ENCODE results near the gene MAML2. TPM values are rescaled to one million over a fixed set of nuclear protein-coding genes. Genes with fewer than 3 reads are reported as not detected.

Gene MAML2
- polyA plus RNA-seq, 1 of the 3 experiments (the other 2 are of a cell fraction): 20.1 TPM

DNA sequence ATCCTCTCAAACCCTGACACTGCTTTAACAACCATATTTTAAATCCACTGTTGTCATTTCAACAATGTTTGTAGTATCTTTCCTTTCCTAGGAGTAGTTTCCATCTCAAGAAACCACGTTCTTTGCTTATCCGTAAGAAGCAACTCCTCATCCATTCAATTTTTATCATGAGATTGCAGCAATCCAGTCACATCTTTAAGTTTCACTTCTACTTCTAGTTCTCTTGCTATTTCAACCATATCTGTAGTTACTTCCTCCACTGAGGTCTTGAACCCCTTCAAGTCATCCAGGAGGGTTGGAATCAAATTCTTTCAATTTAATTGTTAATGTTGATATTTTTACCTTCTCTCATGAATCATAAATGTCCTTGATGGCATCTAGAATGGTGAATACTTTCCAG, 24.3 kb upstream of the MAML2 start:
- H3K9ac ChIP-seq: no peak overlapping the region
- 99% methylated on average over 2 of the region's 2 CpGs for WGBS (ENCODE audit: low lambda C conversion rate)

More for the DNA sequence above, 24.3 kb upstream of the MAML2 start:
- no peaks in the 10 kb centered on the region for H3K27me3 ChIP-seq (ENCODE audit: insufficient read depth)
- no peak for DNase-seq
- no peak overlapping the region for H3K4me2 ChIP-seq
- CTCF ChIA-PET: interaction anchor here (0.7 to 1.2 kb wide), 2 partner anchors 27 to 394 kb away, joined by 3 read pairs; no protein-coding TSS in a partner anchor
- no peak overlapping the region for H2AFZ ChIP-seq (ENCODE audit: low read depth)
- no peaks in the 10 kb centered on the region for H3F3A ChIP-seq (replicated peaks; ENCODE audit: insufficient read depth)
- no peaks in the 10 kb centered on the region for H3K4me1 ChIP-seq (ENCODE audit: control insufficient read depth in 1 of 2, insufficient read depth in 2 of 2, low read depth in 1 of 2, low read length in 1 of 2)
- no peaks in the 10 kb centered on the region for H3K9me2 ChIP-seq
- H4K20me1 ChIP-seq (ENCODE audit: insufficient read depth): no peaks in the 10 kb centered on the region
- peaks cover 68 to 80% of the 10 kb centered on the region in 2 experiments for H3K36me3 ChIP-seq (replicated peaks in 1 of 2; ENCODE audit: control insufficient read depth in 1 of 2, insufficient read depth in 2 of 2, low read length in 1 of 2)
- POLR2A ChIA-PET: no interaction called here
- no peak overlapping the region for H3K4me3 ChIP-seq (ENCODE audit: low read depth in 2 of 2, low read length in 1 of 2)
- H3K27ac ChIP-seq (ENCODE audit: low read depth in 2 of 2, low read length in 1 of 2): no peak overlapping the region
- H3K9me3 ChIP-seq: 0 out of 2 replicates have a peak, but pooled peaks cover 7% of the 10 kb centered on the region
- no peaks in the 10 kb centered on the region for H3K79me2 ChIP-seq (ENCODE audit: insufficient read depth)
- TF ChIP-seq EZH2phosphoT487 (IDR thresholded peaks at IDR 0.05; ENCODE audit: borderline replicate concordance, low read depth) (no peak), SMC3 (IDR thresholded peaks at IDR 0.05; ENCODE audit: low read depth, low read length) (no peak), NFIC (IDR thresholded peaks at IDR 0.05; ENCODE audit: borderline replicate concordance) (no peak), FOXM1 (IDR thresholded peaks at IDR 0.05; ENCODE audit: low read depth) (no peak), JUND (IDR thresholded peaks at IDR 0.05) (no peak)
- TF ChIP-seq, protein P1, sequence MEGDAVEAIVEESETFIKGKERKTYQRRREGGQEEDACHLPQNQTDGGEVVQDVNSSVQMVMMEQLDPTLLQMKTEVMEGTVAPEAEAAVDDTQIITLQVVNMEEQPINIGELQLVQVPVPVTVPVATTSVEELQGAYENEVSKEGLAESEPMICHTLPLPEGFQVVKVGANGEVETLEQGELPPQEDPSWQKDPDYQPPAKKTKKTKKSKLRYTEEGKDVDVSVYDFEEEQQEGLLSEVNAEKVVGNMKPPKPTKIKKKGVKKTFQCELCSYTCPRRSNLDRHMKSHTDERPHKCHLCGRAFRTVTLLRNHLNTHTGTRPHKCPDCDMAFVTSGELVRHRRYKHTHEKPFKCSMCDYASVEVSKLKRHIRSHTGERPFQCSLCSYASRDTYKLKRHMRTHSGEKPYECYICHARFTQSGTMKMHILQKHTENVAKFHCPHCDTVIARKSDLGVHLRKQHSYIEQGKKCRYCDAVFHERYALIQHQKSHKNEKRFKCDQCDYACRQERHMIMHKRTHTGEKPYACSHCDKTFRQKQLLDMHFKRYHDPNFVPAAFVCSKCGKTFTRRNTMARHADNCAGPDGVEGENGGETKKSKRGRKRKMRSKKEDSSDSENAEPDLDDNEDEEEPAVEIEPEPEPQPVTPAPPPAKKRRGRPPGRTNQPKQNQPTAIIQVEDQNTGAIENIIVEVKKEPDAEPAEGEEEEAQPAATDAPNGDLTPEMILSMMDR (IDR thresholded peaks at IDR 0.05): no peak
- TF ChIP-seq, protein P2, sequence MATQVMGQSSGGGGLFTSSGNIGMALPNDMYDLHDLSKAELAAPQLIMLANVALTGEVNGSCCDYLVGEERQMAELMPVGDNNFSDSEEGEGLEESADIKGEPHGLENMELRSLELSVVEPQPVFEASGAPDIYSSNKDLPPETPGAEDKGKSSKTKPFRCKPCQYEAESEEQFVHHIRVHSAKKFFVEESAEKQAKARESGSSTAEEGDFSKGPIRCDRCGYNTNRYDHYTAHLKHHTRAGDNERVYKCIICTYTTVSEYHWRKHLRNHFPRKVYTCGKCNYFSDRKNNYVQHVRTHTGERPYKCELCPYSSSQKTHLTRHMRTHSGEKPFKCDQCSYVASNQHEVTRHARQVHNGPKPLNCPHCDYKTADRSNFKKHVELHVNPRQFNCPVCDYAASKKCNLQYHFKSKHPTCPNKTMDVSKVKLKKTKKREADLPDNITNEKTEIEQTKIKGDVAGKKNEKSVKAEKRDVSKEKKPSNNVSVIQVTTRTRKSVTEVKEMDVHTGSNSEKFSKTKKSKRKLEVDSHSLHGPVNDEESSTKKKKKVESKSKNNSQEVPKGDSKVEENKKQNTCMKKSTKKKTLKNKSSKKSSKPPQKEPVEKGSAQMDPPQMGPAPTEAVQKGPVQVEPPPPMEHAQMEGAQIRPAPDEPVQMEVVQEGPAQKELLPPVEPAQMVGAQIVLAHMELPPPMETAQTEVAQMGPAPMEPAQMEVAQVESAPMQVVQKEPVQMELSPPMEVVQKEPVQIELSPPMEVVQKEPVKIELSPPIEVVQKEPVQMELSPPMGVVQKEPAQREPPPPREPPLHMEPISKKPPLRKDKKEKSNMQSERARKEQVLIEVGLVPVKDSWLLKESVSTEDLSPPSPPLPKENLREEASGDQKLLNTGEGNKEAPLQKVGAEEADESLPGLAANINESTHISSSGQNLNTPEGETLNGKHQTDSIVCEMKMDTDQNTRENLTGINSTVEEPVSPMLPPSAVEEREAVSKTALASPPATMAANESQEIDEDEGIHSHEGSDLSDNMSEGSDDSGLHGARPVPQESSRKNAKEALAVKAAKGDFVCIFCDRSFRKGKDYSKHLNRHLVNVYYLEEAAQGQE (IDR thresholded peaks at IDR 0.05; ENCODE audit: low read depth, low read length): no peak
- TF ChIP-seq, protein P3, sequence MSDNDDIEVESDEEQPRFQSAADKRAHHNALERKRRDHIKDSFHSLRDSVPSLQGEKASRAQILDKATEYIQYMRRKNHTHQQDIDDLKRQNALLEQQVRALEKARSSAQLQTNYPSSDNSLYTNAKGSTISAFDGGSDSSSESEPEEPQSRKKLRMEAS (IDR thresholded peaks at IDR 0.05; ENCODE audit: low read depth): no peak
- TF ChIP-seq, protein P4, sequence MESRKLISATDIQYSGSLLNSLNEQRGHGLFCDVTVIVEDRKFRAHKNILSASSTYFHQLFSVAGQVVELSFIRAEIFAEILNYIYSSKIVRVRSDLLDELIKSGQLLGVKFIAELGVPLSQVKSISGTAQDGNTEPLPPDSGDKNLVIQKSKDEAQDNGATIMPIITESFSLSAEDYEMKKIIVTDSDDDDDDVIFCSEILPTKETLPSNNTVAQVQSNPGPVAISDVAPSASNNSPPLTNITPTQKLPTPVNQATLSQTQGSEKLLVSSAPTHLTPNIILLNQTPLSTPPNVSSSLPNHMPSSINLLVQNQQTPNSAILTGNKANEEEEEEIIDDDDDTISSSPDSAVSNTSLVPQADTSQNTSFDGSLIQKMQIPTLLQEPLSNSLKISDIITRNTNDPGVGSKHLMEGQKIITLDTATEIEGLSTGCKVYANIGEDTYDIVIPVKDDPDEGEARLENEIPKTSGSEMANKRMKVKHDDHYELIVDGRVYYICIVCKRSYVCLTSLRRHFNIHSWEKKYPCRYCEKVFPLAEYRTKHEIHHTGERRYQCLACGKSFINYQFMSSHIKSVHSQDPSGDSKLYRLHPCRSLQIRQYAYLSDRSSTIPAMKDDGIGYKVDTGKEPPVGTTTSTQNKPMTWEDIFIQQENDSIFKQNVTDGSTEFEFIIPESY (IDR thresholded peaks at IDR 0.05; ENCODE audit: borderline replicate concordance, low read depth): no peak

All from SK-N-SH (cell line).